ENCODE data around the gene CFAP100.

DNA sequence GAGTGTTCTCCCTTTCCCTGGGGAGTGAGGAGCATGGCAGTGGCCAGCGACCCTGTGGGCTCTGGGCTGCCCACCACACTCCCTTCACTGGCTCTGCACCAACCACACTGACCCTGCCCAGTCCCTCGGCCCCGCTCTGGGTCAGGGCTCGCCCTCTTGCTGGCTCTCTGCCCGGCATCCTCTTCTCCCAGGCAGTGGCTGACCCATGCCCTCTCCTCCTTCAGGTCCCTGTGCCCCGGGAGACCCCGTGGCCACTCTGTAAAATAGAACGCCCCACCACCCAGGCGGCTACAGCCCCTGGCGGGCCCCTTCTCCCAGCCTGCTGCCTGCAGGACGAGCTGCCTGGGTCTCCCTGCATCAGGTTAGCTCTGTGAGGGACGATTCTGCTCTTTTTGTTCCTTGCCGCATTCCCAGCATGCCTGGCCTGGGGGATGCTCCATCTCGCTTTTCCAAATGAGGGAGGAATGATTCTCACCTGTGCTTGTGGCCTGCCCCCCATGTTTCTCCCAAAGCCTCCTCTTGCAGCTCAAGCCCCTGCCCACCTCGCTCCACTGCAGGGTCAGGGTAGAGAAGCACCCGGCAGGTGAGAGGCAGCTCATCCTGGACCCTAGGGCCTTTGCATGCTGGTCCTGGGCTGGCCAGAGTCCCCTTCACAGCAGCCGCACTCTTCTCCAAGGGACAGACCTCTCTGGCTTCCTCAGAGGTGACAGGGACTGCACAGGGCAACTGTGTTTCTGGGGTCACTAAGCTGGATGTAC lies 14.5 kb upstream of the CFAP100 start:
- TF ChIP-seq, protein P1, sequence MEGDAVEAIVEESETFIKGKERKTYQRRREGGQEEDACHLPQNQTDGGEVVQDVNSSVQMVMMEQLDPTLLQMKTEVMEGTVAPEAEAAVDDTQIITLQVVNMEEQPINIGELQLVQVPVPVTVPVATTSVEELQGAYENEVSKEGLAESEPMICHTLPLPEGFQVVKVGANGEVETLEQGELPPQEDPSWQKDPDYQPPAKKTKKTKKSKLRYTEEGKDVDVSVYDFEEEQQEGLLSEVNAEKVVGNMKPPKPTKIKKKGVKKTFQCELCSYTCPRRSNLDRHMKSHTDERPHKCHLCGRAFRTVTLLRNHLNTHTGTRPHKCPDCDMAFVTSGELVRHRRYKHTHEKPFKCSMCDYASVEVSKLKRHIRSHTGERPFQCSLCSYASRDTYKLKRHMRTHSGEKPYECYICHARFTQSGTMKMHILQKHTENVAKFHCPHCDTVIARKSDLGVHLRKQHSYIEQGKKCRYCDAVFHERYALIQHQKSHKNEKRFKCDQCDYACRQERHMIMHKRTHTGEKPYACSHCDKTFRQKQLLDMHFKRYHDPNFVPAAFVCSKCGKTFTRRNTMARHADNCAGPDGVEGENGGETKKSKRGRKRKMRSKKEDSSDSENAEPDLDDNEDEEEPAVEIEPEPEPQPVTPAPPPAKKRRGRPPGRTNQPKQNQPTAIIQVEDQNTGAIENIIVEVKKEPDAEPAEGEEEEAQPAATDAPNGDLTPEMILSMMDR (IDR thresholded peaks at IDR 0.05), result no peak
- TF ChIP-seq POLR2A (IDR thresholded peaks at IDR 0.05), result no peak

Measured in testis (tissue), 2 donors.